Rectal smooth muscle tissue (tissue), 1 donor: ENCODE measurements around the gene ATP2B3.

Experiments
- H3K27ac ChIP-seq: one replicate; pipeline ENCODE4 v1.7.0; 2013; ENCODE audit warnings: low read depth, low read length, inconsistent platforms
- H3K27me3 ChIP-seq: one replicate; pipeline ENCODE4 v1.7.0; 2013; ENCODE audit warnings: low read length; ENCODE audit not compliant: control insufficient read depth, insufficient read depth
- H3K36me3 ChIP-seq: one replicate; pipeline ENCODE4 v1.7.0; 2013; ENCODE audit warnings: low read length; ENCODE audit not compliant: control insufficient read depth, insufficient read depth
- H3K4me1 ChIP-seq: one replicate; pipeline ENCODE4 v1.7.0; 2013; ENCODE audit warnings: low read length; ENCODE audit not compliant: control insufficient read depth, insufficient read depth
- H3K4me3 ChIP-seq: one replicate; pipeline ENCODE4 v1.7.0; 2013; ENCODE audit warnings: low read length
- H3K9ac ChIP-seq: one replicate; pipeline ENCODE4 v1.7.0; 2013; ENCODE audit warnings: low read length

The ATP2B3 gene

GRCh38 chrX:153477364-153477857 lies 40.0 kb upstream of the ATP2B3 start:
- Histone ChIP-seq H3K9ac (no peak overlapping the region), H3K36me3 (no peaks in the 10 kb centered on the region), H3K4me3 (no peak overlapping the region), H3K4me1 (peaks cover 2% of the 10 kb centered on the region), H3K27me3 (no peaks in the 10 kb centered on the region), H3K27ac (no peak overlapping the region)

- peaks cover 2% of the 10 kb centered on the region for H3K4me1 ChIP-seq
- no peaks in the 10 kb centered on the region for H3K36me3 ChIP-seq
- no peak overlapping the region for H3K4me3 ChIP-seq
- no peak overlapping the region for H3K9ac ChIP-seq
- no peaks in the 10 kb centered on the region for H3K27me3 ChIP-seq
- H3K27ac ChIP-seq, result no peak overlapping the region
Observed at GRCh38 chrX:153477901-153478300, 39.5 kb upstream of the ATP2B3 start.

- H3K36me3 ChIP-seq, result no peaks in the 10 kb centered on the region
- H3K27me3 ChIP-seq, result no peaks in the 10 kb centered on the region
- peaks cover 2% of the 10 kb centered on the region for H3K4me1 ChIP-seq
- H3K9ac ChIP-seq, result no peak overlapping the region
- H3K4me3 ChIP-seq, result no peak overlapping the region
- no peak overlapping the region for H3K27ac ChIP-seq
Observed at GRCh38 chrX:153478746-153479145, 38.7 kb upstream of the ATP2B3 start.

GRCh38 chrX:153481043-153481442 lies 36.4 kb upstream of the ATP2B3 start:
- Histone ChIP-seq H3K4me3 (no peak overlapping the region), H3K27me3 (no peaks in the 10 kb centered on the region), H3K9ac (no peak overlapping the region), H3K4me1 (no peaks in the 10 kb centered on the region), H3K27ac (no peak overlapping the region), H3K36me3 (no peaks in the 10 kb centered on the region)

GRCh38 chrX:153482376-153483015 lies 34.9 kb upstream of the ATP2B3 start:
- Histone ChIP-seq H3K9ac (no peak overlapping the region), H3K27ac (no peak overlapping the region), H3K4me3 (no peak overlapping the region), H3K4me1 (no peaks in the 10 kb centered on the region), H3K36me3 (no peaks in the 10 kb centered on the region), H3K27me3 (no peaks in the 10 kb centered on the region)

- Histone ChIP-seq H3K9ac (no peak overlapping the region), H3K4me3 (no peak overlapping the region), H3K4me1 (no peaks in the 10 kb centered on the region), H3K27ac (no peak overlapping the region), H3K27me3 (no peaks in the 10 kb centered on the region), H3K36me3 (no peaks in the 10 kb centered on the region)
Observed at GRCh38 chrX:153485396-153486080, 31.9 kb upstream of the ATP2B3 start.

GRCh38 chrX:153486171-153486570 lies 31.3 kb upstream of the ATP2B3 start:
- Histone ChIP-seq H3K4me1 (no peaks in the 10 kb centered on the region), H3K9ac (no peak overlapping the region), H3K4me3 (no peak overlapping the region), H3K27ac (no peak overlapping the region), H3K36me3 (no peaks in the 10 kb centered on the region), H3K27me3 (no peaks in the 10 kb centered on the region)

GRCh38 chrX:153487590-153488071 lies 29.8 kb upstream of the ATP2B3 start:
- Histone ChIP-seq H3K4me3 (no peak overlapping the region), H3K9ac (no peak overlapping the region), H3K4me1 (no peaks in the 10 kb centered on the region), H3K36me3 (no peaks in the 10 kb centered on the region), H3K27ac (no peak overlapping the region), H3K27me3 (no peaks in the 10 kb centered on the region)

GRCh38 chrX:153488231-153488914 lies 29.1 kb upstream of the ATP2B3 start:
- Histone ChIP-seq H3K4me1 (no peaks in the 10 kb centered on the region), H3K27ac (no peak overlapping the region), H3K36me3 (no peaks in the 10 kb centered on the region), H3K9ac (no peak overlapping the region), H3K4me3 (no peak overlapping the region), H3K27me3 (no peaks in the 10 kb centered on the region)

- no peak overlapping the region for H3K27ac ChIP-seq
- no peak overlapping the region for H3K9ac ChIP-seq
- H3K27me3 ChIP-seq, result no peaks in the 10 kb centered on the region
- no peak overlapping the region for H3K4me3 ChIP-seq
- H3K36me3 ChIP-seq, result no peaks in the 10 kb centered on the region
- no peaks in the 10 kb centered on the region for H3K4me1 ChIP-seq
Observed at GRCh38 chrX:153490217-153490930, 27.1 kb upstream of the ATP2B3 start.

GRCh38 chrX:153491351-153491914 lies 26.0 kb upstream of the ATP2B3 start:
- Histone ChIP-seq H3K4me1 (no peaks in the 10 kb centered on the region), H3K27me3 (no peaks in the 10 kb centered on the region), H3K9ac (no peak overlapping the region), H3K36me3 (no peaks in the 10 kb centered on the region), H3K27ac (no peak overlapping the region), H3K4me3 (no peak overlapping the region)

GRCh38 chrX:153491918-153492317 lies 25.5 kb upstream of the ATP2B3 start:
- no peaks in the 10 kb centered on the region for H3K4me1 ChIP-seq
- no peak overlapping the region for H3K4me3 ChIP-seq
- H3K27ac ChIP-seq, result no peak overlapping the region
- H3K36me3 ChIP-seq, result no peaks in the 10 kb centered on the region
- H3K9ac ChIP-seq, result no peak overlapping the region
- H3K27me3 ChIP-seq, result no peaks in the 10 kb centered on the region
